ENCODE data around the gene SPDEF. TPM values are rescaled to one million over a fixed set of nuclear protein-coding genes. Genes with fewer than 3 reads are reported as not detected.

Gene SPDEF
- total RNA-seq (2013): not detected
- polyA plus RNA-seq: under 1 TPM in 1 of 3 donors, not detected in 2; 0.05 TPM
- not detected in 2 replicates for polyA minus RNA-seq
- 0.08 to 0.50 (median 0.23) reads per million in 11 experiments for total RNA-seq

- Histone ChIP-seq H3K9me3 (replicated peaks in 1 of 2; ENCODE audit: control insufficient read depth in 1 of 2, insufficient read depth in 1 of 2, low read length in 2 of 2) (no peaks in the 10 kb centered on the region), H3K27ac (ENCODE audit: low read depth in 1 of 2, low read length in 2 of 2) (no peak within 1 kb of the TSS), H3K9ac (ENCODE audit: insufficient read depth, low read length, poor library complexity, severe bottlenecking) (no peak within 1 kb of the TSS), H4K20me1 (ENCODE audit: insufficient read depth, low read length) (no peaks in the 10 kb centered on the region), H3K36me3 (replicated peaks in 1 of 2; ENCODE audit: control insufficient read depth in 1 of 2, insufficient read depth in 2 of 2, low read length in 2 of 2) (no peaks in the 10 kb centered on the region), H3K4me1 (ENCODE audit: control insufficient read depth in 1 of 2, insufficient read depth in 2 of 2, low read length in 2 of 2) (no peaks in the 10 kb centered on the region), H3K4me3 (replicated peaks in 1 of 3; ENCODE audit: low read depth in 2 of 3, low read length in 3 of 3) (no peak within 1 kb of the TSS), H3K4me2 (replicated peaks; ENCODE audit: extremely low read depth, low read length, poor library complexity, severe bottlenecking) (no peak within 1 kb of the TSS), H3K27me3 (ENCODE audit: control insufficient read depth in 2 of 2, insufficient read depth in 2 of 2, low read length in 2 of 2) (no peaks in the 10 kb centered on the region), H3K79me2 (ENCODE audit: insufficient read depth, low read length) (no peaks in the 10 kb centered on the region), H2AFZ (ENCODE audit: insufficient read depth, low read depth, low read length, poor library complexity, severe bottlenecking) (no peak within 1 kb of the TSS)
- 76% methylated on average over 3 of the region's 6 CpGs for WGBS (ENCODE audit: insufficient coverage)
- Mint-ChIP-seq H3K36me3 (no peaks in the 10 kb centered on the region), H3K9me3 (peaks cover 0 to 5% (median 3%) of the 10 kb centered on the region in 7 donors), H3K27ac (peak within 1 kb of the TSS in 1 of 7 donors; percentile 60), H3K4me3 (no peak within 1 kb of the TSS), H3K27me3 (ENCODE audit: low read depth in 3 of 3) (peaks cover 4 to 7% (median 6%) of the 10 kb centered on the region in 3 donors), H3K4me1 (peaks cover 15% of the 10 kb centered on the region)
- TF ChIP-seq, protein P1, sequence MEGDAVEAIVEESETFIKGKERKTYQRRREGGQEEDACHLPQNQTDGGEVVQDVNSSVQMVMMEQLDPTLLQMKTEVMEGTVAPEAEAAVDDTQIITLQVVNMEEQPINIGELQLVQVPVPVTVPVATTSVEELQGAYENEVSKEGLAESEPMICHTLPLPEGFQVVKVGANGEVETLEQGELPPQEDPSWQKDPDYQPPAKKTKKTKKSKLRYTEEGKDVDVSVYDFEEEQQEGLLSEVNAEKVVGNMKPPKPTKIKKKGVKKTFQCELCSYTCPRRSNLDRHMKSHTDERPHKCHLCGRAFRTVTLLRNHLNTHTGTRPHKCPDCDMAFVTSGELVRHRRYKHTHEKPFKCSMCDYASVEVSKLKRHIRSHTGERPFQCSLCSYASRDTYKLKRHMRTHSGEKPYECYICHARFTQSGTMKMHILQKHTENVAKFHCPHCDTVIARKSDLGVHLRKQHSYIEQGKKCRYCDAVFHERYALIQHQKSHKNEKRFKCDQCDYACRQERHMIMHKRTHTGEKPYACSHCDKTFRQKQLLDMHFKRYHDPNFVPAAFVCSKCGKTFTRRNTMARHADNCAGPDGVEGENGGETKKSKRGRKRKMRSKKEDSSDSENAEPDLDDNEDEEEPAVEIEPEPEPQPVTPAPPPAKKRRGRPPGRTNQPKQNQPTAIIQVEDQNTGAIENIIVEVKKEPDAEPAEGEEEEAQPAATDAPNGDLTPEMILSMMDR (IDR thresholded peaks at IDR 0.05): no peak
- intact Hi-C loops (cut with micrococcal nuclease): no loop called here
- no peak for DNase-seq
Observed at GRCh38 chr6:34556031-34556471, at the start of gene SPDEF. TSS of gene SPDEF (minus strand) at chr6:34556329. CDS start at chr6:34544455, 11,874 bp downstream.

DNA sequence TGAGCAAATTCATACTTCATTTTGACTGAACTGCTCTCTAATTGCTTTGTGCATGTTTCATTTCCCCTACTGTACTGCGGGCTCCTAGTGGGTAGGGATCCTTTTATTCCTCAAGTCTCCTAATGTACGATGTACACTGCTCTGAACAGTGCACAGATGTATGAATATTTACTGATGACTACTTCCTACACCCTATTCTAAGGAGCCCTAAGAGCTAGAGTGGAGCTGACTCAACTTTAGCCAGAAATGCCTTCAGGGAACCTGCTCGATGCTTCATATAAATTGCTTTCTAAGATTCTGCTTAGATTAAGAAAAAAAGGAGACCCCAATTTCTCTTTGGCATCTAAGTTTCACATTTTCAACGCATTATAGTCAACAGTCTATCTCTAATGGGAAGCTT is 47.6 kb upstream of the SPDEF start:
- Histone ChIP-seq H3K27ac (ENCODE audit: low read depth in 1 of 2, low read length in 2 of 2) (no peak overlapping the region), H3K9me3 (replicated peaks in 1 of 2; ENCODE audit: control insufficient read depth in 1 of 2, insufficient read depth in 1 of 2, low read length in 2 of 2) (no peaks in the 10 kb centered on the region), H4K20me1 (ENCODE audit: insufficient read depth, low read length) (peaks cover 58% of the 10 kb centered on the region), H2AFZ (ENCODE audit: insufficient read depth, low read depth, low read length, poor library complexity, severe bottlenecking) (no peak overlapping the region), H3K4me1 (ENCODE audit: control insufficient read depth in 1 of 2, insufficient read depth in 2 of 2, low read length in 2 of 2) (no peaks in the 10 kb centered on the region), H3K79me2 (ENCODE audit: insufficient read depth, low read length) (peaks cover 23% of the 10 kb centered on the region), H3K4me3 (replicated peaks in 1 of 3; ENCODE audit: low read depth in 2 of 3, low read length in 3 of 3) (no peak overlapping the region), H3K9ac (ENCODE audit: insufficient read depth, low read length, poor library complexity, severe bottlenecking) (no peak overlapping the region), H3K4me2 (replicated peaks; ENCODE audit: extremely low read depth, low read length, poor library complexity, severe bottlenecking) (no peak overlapping the region), H3K36me3 (replicated peaks in 1 of 2; ENCODE audit: control insufficient read depth in 1 of 2, insufficient read depth in 2 of 2, low read length in 2 of 2) (peaks cover 33 to 90% of the 10 kb centered on the region in 2 donors), H3K27me3 (ENCODE audit: control insufficient read depth in 2 of 2, insufficient read depth in 2 of 2, low read length in 2 of 2) (no peaks in the 10 kb centered on the region)
- Mint-ChIP-seq H3K27me3 (ENCODE audit: low read depth in 3 of 3) (no peaks in the 10 kb centered on the region), H3K36me3 (peaks cover 53 to 66% of the 10 kb centered on the region in 2 donors), H3K4me1 (peaks cover 1% of the 10 kb centered on the region), H3K4me3 (no peak overlapping the region), H3K27ac (no peak overlapping the region), H3K9me3 (peaks cover 0 to 2% (median 0%) of the 10 kb centered on the region in 7 donors)
- no peak for DNase-seq
- 100% methylated on average over 2 of the region's 4 CpGs for WGBS (ENCODE audit: insufficient coverage)
- intact Hi-C loops (cut with micrococcal nuclease): loop anchor here in 1 of 2 donors (10.0 kb wide), 1 partner anchor 439 kb away; no protein-coding TSS in a partner anchor
- TF ChIP-seq, protein P1 (IDR thresholded peaks at IDR 0.05): no peak

Data from CD14-positive monocyte (primary cell).